Measurements from ENCODE around the gene NUDT19.
"Not testable (repeated sequence)": the region's sequence is repeated elsewhere in the genome, so short reads cannot be mapped to it uniquely, and the experiment has no call there.

NUDT19 gene

DNA sequence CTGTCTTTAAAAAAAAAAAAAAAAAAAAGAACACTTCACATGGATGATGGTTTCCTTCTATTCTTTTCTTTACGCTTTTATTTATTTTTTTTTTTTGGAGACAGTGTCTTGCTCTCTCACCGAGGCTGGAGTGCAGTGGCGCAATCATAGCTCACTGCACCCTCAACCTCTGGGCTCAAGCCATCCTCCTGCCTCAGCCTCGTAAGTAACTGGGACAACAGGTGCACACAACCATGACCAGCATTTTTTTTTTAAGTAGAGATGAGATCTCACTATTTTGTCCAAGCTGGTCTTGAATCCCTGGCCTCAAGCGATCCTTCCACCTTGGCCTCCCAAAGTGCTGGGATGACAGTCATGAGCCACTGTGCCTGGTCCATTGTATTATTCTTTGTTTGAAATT, 41.0 kb upstream of the NUDT19 start:
- Histone ChIP-seq H3K27ac (no peak overlapping the region), H3K9me3 (no peaks in the 10 kb centered on the region), H3K4me3 (ENCODE audit: low read depth in 1 of 2, low read length in 1 of 2) (no peak overlapping the region), H3K27me3 (no peaks in the 10 kb centered on the region), H3K4me1 (ENCODE audit: control insufficient read depth in 1 of 2, insufficient read depth in 1 of 2, low read depth in 1 of 2, low read length in 1 of 2) (peaks cover 6 to 11% of the 10 kb centered on the region in 2 experiments), H3K36me3 (peaks cover 60% of the 10 kb centered on the region)
- TF ChIP-seq, protein P1, sequence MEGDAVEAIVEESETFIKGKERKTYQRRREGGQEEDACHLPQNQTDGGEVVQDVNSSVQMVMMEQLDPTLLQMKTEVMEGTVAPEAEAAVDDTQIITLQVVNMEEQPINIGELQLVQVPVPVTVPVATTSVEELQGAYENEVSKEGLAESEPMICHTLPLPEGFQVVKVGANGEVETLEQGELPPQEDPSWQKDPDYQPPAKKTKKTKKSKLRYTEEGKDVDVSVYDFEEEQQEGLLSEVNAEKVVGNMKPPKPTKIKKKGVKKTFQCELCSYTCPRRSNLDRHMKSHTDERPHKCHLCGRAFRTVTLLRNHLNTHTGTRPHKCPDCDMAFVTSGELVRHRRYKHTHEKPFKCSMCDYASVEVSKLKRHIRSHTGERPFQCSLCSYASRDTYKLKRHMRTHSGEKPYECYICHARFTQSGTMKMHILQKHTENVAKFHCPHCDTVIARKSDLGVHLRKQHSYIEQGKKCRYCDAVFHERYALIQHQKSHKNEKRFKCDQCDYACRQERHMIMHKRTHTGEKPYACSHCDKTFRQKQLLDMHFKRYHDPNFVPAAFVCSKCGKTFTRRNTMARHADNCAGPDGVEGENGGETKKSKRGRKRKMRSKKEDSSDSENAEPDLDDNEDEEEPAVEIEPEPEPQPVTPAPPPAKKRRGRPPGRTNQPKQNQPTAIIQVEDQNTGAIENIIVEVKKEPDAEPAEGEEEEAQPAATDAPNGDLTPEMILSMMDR (IDR thresholded peaks at IDR 0.05), result no peak

DNA sequence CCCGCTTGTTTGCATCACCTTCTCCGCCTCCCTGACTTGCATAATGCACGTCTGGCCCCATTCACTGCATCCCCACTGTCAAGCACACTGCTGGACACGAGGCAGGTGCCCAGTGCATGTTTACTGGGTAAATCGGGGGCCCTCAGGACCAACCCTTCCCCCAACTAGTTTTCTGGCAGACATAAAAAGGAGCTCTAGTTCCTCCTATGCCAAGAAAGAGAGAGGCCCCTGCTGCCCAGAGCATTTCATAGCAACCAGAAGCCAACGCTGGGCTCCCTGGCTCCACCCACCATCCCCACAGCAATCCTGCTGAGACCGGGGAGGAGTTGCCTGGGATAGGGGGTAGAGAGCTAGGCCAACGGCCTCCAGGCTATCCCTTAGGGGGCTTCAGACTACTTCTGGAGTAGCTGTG, 39.9 kb upstream of the NUDT19 start:
- TF ChIP-seq, protein P1 (IDR thresholded peaks at IDR 0.05), result no peak
- no peaks in the 10 kb centered on the region for H3K27me3 ChIP-seq
- no peak overlapping the region for H3K27ac ChIP-seq
- H3K4me1 ChIP-seq (ENCODE audit: control insufficient read depth in 1 of 2, insufficient read depth in 1 of 2, low read depth in 1 of 2, low read length in 1 of 2), result peaks cover 6 to 11% of the 10 kb centered on the region in 2 experiments
- peaks cover 58% of the 10 kb centered on the region for H3K36me3 ChIP-seq
- no peak overlapping the region for H3K4me3 ChIP-seq (ENCODE audit: low read depth in 1 of 2, low read length in 1 of 2)
- H3K9me3 ChIP-seq, result no peaks in the 10 kb centered on the region

DNA sequence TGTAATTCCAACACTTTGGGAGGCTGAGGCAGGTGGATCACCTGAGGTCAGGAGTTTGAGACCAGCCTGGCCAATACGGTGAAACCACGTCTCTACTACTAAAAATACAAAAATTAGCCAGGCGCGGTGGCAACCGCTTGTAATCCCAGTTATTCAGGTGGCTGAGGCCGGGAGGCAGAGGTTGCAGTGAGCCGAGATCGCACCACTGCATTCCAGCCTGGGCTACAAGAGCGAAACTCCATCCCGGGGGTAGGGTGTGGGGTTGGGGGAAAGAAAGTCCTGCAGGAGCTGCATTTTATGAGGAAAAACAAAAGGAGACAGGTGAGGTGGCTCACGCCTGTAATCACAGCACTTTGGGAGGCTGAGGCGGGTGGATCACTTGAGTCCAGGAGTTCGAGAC, 39.3 kb upstream of the NUDT19 start:
- Histone ChIP-seq H3K36me3 (peaks cover 52% of the 10 kb centered on the region), H3K4me1 (ENCODE audit: control insufficient read depth in 1 of 2, insufficient read depth in 1 of 2, low read depth in 1 of 2, low read length in 1 of 2) (peaks cover 6 to 11% of the 10 kb centered on the region in 2 experiments)
- H3K4me3 ChIP-seq (ENCODE audit: low read depth in 1 of 2, low read length in 1 of 2); H3K27ac ChIP-seq; H3K27me3 ChIP-seq; H3K9me3 ChIP-seq: not testable (repeated sequence)

DNA sequence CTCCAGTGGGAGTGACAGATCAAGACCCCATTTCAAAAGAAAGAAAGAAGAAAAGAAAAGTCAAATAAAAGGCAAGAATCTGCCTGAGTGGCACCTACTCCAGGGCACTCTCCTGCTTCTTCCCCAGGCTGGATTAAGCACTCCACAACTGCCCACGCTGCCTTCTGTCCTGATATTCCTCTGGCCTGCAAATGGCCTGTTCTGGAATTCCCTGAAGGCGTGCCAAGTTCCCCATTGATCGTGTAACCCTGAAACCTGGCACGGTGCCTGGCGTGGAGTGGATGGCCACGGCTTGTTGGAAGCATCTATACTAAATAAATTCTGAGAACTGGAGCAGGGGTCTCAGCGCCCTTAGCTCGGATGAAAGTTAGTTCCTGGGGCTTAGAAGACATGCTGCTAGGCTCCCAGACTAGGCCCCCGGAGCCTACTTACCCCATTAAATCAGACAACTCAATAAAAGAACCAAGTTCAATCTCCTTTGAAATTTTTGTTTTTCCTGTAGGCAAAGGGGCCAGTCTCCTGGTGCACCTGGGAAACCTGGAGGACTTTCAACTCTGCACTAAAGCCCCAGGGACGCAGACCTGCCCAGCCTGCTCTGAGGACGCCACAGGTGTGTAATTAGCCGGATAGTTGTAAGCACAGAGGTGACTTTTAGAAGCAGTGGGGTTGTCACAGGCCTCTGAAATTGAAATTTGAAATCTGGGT, 38.6 kb upstream of the NUDT19 start:
- Histone ChIP-seq H3K36me3 (peaks cover 49% of the 10 kb centered on the region), H3K4me1 (ENCODE audit: control insufficient read depth in 1 of 2, insufficient read depth in 1 of 2, low read depth in 1 of 2, low read length in 1 of 2) (peaks cover 6 to 11% of the 10 kb centered on the region in 2 experiments), H3K9me3 (no peaks in the 10 kb centered on the region), H3K4me3 (ENCODE audit: low read depth in 1 of 2, low read length in 1 of 2) (no peak overlapping the region), H3K27me3 (no peaks in the 10 kb centered on the region), H3K27ac (no peak overlapping the region)
- TF ChIP-seq, protein P1 (IDR thresholded peaks at IDR 0.05), result no peak

DNA sequence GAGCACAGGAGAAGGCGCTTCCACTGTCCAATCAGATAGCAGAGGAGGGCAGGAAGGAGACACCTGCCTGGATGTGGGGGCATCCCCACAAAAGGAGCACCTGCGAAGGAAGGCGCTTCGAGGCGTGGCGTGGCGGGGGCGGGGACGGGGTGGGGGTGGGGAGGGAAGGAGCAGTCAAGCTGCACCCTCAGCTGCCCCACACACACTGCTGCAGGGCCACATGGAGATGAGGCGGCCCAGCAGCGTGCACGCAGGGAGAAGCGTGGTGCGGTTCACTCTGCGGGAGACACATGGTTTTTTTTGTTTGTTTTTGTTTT, 38.1 kb upstream of the NUDT19 start:
- Histone ChIP-seq H3K9me3 (no peaks in the 10 kb centered on the region), H3K4me3 (ENCODE audit: low read depth in 1 of 2, low read length in 1 of 2) (no peak overlapping the region), H3K27me3 (no peaks in the 10 kb centered on the region), H3K4me1 (ENCODE audit: control insufficient read depth in 1 of 2, insufficient read depth in 1 of 2, low read depth in 1 of 2, low read length in 1 of 2) (peaks cover 6 to 11% of the 10 kb centered on the region in 2 experiments), H3K27ac (no peak overlapping the region), H3K36me3 (peaks cover 50% of the 10 kb centered on the region)
- TF ChIP-seq, protein P1 (IDR thresholded peaks at IDR 0.05), result no peak

DNA sequence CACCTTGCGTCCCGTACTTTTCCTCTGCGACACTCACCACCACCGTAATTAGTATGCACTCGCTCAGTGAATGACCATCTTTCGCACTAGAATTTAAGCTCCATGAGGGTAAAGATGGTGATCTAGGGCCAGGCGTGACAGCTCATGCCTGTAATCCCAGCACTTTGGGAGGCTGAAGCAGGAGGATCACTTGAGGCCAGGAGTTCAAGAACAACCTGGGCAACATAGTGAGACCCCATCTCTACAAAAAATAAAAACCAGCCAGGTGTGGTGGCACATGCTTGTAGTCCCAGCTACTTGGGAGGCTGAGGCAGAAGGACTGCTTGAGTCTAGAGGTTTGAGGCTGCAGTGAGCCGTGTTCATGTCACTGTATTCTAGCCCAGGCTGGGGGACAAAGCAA, 35.2 kb upstream of the NUDT19 start:
- H3K4me1 ChIP-seq (ENCODE audit: control insufficient read depth in 1 of 2, insufficient read depth in 1 of 2, low read depth in 1 of 2, low read length in 1 of 2); H3K27ac ChIP-seq; H3K9me3 ChIP-seq; H3K4me3 ChIP-seq (ENCODE audit: low read depth in 1 of 2, low read length in 1 of 2); H3K27me3 ChIP-seq: not testable (repeated sequence)
- peaks cover 39% of the 10 kb centered on the region for H3K36me3 ChIP-seq

Data from neutrophil (primary cell).